ENCODE data around the gene SYT13. TPM values are rescaled to one million over a fixed set of nuclear protein-coding genes. Genes with fewer than 3 reads are reported as not detected.
"Not testable (repeated sequence)": the region's sequence is repeated elsewhere in the genome, so short reads cannot be mapped to it uniquely, and the experiment has no call there.

The SYT13 gene
- total RNA-seq, 1 donor = not detected

DNA sequence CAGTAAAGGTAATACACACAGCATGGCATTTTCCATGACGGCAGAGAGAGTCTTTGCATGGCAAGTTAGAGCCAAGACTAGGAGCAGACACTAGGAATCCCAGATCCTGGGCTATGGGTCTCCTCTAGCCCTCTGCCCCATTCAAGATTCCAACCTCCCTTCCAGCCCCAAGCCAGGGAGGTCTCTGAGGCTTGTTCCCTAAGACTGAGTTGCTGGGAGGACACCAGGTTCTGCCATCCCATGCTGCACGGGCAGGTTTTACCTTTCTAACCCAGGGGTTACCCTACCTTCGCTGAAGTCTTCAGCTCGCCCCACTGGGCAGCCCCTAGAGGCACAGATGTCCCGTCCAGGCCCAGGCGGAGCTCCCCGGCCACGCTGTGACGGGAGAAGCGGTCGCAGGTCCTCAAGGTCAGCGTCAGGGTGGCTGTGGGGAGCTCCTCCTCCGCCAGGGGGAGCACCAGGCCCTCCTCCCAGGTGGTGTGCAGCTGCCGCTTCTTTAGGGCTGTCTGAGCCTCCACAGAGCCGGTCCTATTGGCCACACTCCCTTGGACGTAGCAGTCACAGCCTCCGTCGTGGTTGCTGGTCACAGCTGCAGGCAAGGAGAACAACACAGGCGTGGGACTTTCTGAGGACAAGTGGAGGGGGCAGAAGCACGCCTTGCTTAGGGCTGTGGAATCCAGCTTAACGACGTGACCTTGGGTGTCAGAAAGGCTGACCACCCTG is 33.8 kb downstream of the SYT13 start:
- H3K4me3 ChIP-seq (ENCODE audit: low read depth, low read length) = no peak overlapping the region
- DNase-seq (ENCODE audit: low read depth) = no peak
- TF ChIP-seq, protein P1, sequence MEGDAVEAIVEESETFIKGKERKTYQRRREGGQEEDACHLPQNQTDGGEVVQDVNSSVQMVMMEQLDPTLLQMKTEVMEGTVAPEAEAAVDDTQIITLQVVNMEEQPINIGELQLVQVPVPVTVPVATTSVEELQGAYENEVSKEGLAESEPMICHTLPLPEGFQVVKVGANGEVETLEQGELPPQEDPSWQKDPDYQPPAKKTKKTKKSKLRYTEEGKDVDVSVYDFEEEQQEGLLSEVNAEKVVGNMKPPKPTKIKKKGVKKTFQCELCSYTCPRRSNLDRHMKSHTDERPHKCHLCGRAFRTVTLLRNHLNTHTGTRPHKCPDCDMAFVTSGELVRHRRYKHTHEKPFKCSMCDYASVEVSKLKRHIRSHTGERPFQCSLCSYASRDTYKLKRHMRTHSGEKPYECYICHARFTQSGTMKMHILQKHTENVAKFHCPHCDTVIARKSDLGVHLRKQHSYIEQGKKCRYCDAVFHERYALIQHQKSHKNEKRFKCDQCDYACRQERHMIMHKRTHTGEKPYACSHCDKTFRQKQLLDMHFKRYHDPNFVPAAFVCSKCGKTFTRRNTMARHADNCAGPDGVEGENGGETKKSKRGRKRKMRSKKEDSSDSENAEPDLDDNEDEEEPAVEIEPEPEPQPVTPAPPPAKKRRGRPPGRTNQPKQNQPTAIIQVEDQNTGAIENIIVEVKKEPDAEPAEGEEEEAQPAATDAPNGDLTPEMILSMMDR (IDR thresholded peaks at IDR 0.05; ENCODE audit: insufficient read depth, low read length) = peak; percentile 56

- no peak overlapping the region for H3K4me3 ChIP-seq (ENCODE audit: low read depth, low read length)
- no peak for DNase-seq (ENCODE audit: low read depth)
- TF ChIP-seq, protein P1 (IDR thresholded peaks at IDR 0.05; ENCODE audit: insufficient read depth, low read length) = no peak
Measured at GRCh38 chr11:45250035-45250718, 36.0 kb downstream of the SYT13 start.

DNA sequence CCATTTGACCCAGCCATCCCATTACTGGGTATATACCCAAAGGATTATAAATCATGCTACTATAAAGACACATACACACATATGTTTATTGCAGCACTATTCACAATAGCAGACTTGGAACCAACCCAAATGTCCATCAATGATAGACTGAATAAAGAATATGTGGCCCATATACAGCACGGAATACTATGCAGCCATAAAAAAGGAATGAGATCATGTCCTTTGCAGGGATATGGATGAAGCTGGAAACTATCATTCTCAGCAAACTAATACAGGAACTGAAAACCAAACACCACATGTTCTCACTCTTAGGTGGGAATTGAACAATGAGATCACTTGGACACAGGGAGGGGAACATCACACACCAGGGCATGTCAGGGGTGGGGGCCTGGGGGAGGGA is 36.8 kb downstream of the SYT13 start:
- DNase-seq (ENCODE audit: low read depth) = not testable (repeated sequence)

GRCh38 chr11:45248501-45249011 is 37.6 kb downstream of the SYT13 start:
- DNase-seq (ENCODE audit: low read depth) = no peak
- H3K4me3 ChIP-seq (ENCODE audit: low read depth, low read length) = no peak overlapping the region
- TF ChIP-seq, protein P1 (IDR thresholded peaks at IDR 0.05; ENCODE audit: insufficient read depth, low read length) = no peak

More for the DNA sequence above, 36.8 kb downstream of the SYT13 start:
- H3K4me3 ChIP-seq (ENCODE audit: low read depth, low read length) = not testable (repeated sequence)

DNA sequence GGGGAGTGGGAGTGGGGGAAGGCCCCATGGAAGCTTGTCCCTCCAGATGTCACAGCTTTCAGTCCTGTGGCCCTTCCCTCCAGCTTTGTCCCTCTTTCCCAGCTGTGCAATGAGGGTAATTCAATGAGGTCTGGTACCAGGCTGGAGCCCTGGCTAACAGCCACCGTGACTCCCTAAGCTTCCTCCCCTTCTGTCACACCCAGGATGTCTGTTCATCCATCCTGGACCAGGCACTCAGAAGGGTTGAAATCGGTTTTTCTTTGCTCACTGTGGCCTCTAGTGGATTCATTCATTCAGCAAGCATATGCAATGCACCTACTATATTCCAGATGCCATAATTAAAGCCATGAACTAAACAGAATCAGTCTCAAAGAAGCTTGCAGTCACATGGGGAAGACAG is 38.7 kb downstream of the SYT13 start:
- H3K4me3 ChIP-seq (ENCODE audit: low read depth, low read length) = no peak overlapping the region
- DNase-seq (ENCODE audit: low read depth) = no peak
- TF ChIP-seq, protein P1 (IDR thresholded peaks at IDR 0.05; ENCODE audit: insufficient read depth, low read length) = no peak

GRCh38 chr11:45246241-45246640 is 39.9 kb downstream of the SYT13 start:
- TF ChIP-seq, protein P1 (IDR thresholded peaks at IDR 0.05; ENCODE audit: insufficient read depth, low read length) = no peak
- DNase-seq (ENCODE audit: low read depth) = no peak
- no peak overlapping the region for H3K4me3 ChIP-seq (ENCODE audit: low read depth, low read length)

Measured in fibroblast of the aortic adventitia (primary cell).